ENCODE measurements around the gene CCR3.
"Not testable (repeated sequence)": the region's sequence is repeated elsewhere in the genome, so short reads cannot be mapped to it uniquely, and the experiment has no call there.

CCR3 gene

DNA sequence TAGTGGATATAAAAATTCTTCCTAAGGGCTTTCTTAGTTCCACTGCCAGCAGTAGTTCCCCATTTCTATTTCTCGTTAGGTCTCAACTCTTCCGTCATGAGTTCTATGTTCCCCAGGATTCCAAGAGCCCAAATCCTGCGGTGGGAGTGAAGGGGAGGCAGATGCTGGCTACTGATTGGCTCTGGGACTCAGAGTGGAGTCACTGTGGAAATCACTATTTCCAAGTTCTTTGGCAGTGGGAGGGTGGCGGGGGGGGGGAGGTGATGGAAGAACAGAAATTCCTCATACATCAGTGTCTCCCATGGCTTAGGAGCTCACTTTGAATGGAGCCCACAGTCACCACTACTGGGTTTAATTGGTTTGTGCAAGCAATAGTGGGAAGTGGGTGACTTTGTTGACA lies 39.7 kb upstream of the CCR3 start:
- no peaks in the 10 kb centered on the region for H3K27me3 ChIP-seq (ENCODE audit: insufficient read depth, insufficient read length)
- TF ChIP-seq YY1 (IDR thresholded peaks at IDR 0.05; ENCODE audit: insufficient read depth, insufficient read length) (no peak), ZNF274 (IDR thresholded peaks at IDR 0.05; ENCODE audit: low read depth, low read length) (no peak), SUZ12 (IDR thresholded peaks at IDR 0.05; ENCODE audit: extremely low read depth, insufficient read depth, insufficient read length) (no peak)
- no peak for DNase-seq (ENCODE audit: low read depth, low spot score)
- H3K36me3 ChIP-seq (ENCODE audit: insufficient read depth, insufficient read length, low read length), result no peaks in the 10 kb centered on the region
- no peaks in the 10 kb centered on the region for H3K4me1 ChIP-seq (ENCODE audit: insufficient read depth, insufficient read length)
- H3K9me3 ChIP-seq (ENCODE audit: insufficient read depth, low read length), result no peaks in the 10 kb centered on the region; the same call in 1 of the 2 replicates
- H3K9ac ChIP-seq (ENCODE audit: insufficient read length, low read depth), result no peak overlapping the region
- no peak overlapping the region for H3K4me3 ChIP-seq (ENCODE audit: insufficient read length, low read depth)

DNA sequence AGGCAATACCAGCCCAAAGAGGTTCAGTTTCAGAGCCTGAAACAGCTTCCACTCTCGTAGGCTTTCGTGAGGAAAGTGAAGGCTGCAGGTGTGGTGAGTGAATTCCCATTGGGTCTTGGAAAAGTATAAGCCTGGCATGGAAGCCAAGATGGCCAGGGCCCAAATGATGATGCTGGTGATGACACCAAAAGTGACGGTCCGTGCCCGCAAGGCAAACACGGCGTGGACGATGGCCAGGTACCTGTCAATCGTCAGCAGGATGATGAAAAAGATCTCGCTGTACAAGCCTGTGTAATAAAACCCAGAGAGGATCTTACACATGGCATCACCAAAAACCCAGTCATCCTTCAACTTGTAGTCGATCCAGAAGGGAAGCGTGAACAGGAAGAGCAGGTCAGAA lies 38.6 kb upstream of the CCR3 start:
- H3K4me3 ChIP-seq (ENCODE audit: insufficient read length, low read depth), result no peak overlapping the region
- DNase-seq (ENCODE audit: low read depth, low spot score), result no peak
- no peak overlapping the region for H3K9ac ChIP-seq (ENCODE audit: insufficient read length, low read depth)
- no peaks in the 10 kb centered on the region for H3K4me1 ChIP-seq (ENCODE audit: insufficient read depth, insufficient read length)
- no peaks in the 10 kb centered on the region; the same call in 1 of the 2 replicates for H3K9me3 ChIP-seq (ENCODE audit: insufficient read depth, low read length)
- no peaks in the 10 kb centered on the region for H3K27me3 ChIP-seq (ENCODE audit: insufficient read depth, insufficient read length)
- H3K36me3 ChIP-seq (ENCODE audit: insufficient read depth, insufficient read length, low read length), result no peaks in the 10 kb centered on the region
- TF ChIP-seq SUZ12 (IDR thresholded peaks at IDR 0.05; ENCODE audit: extremely low read depth, insufficient read depth, insufficient read length) (no peak), YY1 (IDR thresholded peaks at IDR 0.05; ENCODE audit: insufficient read depth, insufficient read length) (no peak), ZNF274 (IDR thresholded peaks at IDR 0.05; ENCODE audit: low read depth, low read length) (no peak)

DNA sequence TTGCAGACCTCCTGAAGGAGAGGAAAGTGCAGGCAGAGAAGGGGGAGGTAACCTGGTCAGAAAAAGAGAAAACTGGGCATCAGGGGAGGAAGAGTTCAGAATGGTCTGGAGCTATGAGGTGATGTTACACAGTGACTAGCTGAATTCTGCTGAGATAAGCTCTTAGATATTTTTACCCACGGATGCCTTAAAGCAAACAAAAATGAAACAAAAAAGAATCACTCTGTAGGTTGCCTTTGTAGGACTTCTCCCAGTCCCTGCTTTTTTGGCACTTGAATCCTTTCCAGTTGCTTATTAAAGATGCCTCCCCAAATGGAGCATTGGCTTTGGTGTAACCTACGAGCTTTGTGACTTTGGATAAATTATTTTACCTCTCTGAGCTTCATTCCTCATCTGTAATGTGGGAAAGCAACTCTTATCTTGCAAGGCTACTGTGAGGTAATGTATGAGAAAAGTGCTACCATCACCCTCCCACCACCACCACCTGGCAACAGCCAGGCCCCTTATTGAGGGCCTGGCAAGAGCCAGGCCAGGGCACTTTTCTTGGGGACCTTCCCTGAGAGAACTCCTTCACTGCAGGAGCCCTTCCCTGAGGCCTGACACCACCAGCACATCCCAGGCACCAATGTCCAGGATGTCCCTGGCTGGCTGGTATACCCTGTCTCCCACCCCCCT lies 36.8 kb upstream of the CCR3 start:
- DNase-seq (ENCODE audit: low read depth, low spot score), result no peak
- Histone ChIP-seq H3K36me3 (ENCODE audit: insufficient read depth, insufficient read length, low read length) (no peaks in the 10 kb centered on the region), H3K9ac (ENCODE audit: insufficient read length, low read depth) (no peak overlapping the region), H3K4me3 (ENCODE audit: insufficient read length, low read depth) (no peak overlapping the region), H3K9me3 (ENCODE audit: insufficient read depth, low read length) (no peaks in the 10 kb centered on the region; the same call in 1 of the 2 replicates), H3K4me1 (ENCODE audit: insufficient read depth, insufficient read length) (no peaks in the 10 kb centered on the region), H3K27me3 (ENCODE audit: insufficient read depth, insufficient read length) (no peaks in the 10 kb centered on the region)
- TF ChIP-seq SUZ12 (IDR thresholded peaks at IDR 0.05; ENCODE audit: extremely low read depth, insufficient read depth, insufficient read length), result no peak
- no peak for TF ChIP-seq YY1 (IDR thresholded peaks at IDR 0.05; ENCODE audit: insufficient read depth, insufficient read length)
- no peak for TF ChIP-seq ZNF274 (IDR thresholded peaks at IDR 0.05; ENCODE audit: low read depth, low read length)

DNA sequence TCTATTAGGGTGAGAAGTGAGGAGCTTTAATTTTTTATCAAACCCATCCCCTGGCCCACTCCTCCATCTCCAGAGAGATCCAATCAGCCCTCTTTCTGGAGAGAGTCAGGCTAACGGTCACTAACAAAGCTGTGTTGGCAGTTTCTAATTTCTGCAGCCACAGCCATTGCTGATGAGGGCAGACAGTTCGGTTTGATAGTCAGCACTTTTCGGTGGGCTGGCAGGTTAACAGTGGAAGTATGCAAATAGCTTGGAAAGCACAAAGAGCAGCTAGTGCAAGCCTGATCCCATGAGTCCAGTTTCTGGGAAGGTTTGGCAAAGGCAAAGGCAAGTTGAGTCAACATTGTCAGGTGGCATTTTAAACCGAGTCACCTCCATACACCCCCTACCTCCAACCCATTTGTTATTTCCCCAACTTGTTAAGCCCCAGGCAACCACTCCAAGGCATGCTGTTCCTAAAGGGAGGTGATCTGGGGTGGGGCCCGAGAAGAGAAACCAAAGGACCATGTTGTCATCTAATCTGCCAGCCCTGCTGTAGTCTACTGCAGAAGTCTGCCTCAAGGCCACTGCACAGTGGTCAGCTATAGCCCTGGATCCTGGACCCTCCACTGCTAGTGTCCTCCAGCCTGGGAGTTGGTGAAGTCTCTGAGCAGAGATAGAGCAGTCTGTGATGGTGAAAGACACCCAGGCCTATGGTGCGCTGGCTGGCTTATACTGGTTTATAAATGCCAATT lies 35.8 kb upstream of the CCR3 start:
- no peak for DNase-seq (ENCODE audit: low read depth, low spot score)
- Histone ChIP-seq H3K4me3 (ENCODE audit: insufficient read length, low read depth) (no peak overlapping the region), H3K4me1 (ENCODE audit: insufficient read depth, insufficient read length) (no peaks in the 10 kb centered on the region), H3K36me3 (ENCODE audit: insufficient read depth, insufficient read length, low read length) (no peaks in the 10 kb centered on the region), H3K9ac (ENCODE audit: insufficient read length, low read depth) (no peak overlapping the region), H3K9me3 (ENCODE audit: insufficient read depth, low read length) (no peaks in the 10 kb centered on the region; the same call in 1 of the 2 replicates), H3K27me3 (ENCODE audit: insufficient read depth, insufficient read length) (no peaks in the 10 kb centered on the region)
- TF ChIP-seq YY1 (IDR thresholded peaks at IDR 0.05; ENCODE audit: insufficient read depth, insufficient read length) (no peak), SUZ12 (IDR thresholded peaks at IDR 0.05; ENCODE audit: extremely low read depth, insufficient read depth, insufficient read length) (no peak), ZNF274 (IDR thresholded peaks at IDR 0.05; ENCODE audit: low read depth, low read length) (no peak)

DNA sequence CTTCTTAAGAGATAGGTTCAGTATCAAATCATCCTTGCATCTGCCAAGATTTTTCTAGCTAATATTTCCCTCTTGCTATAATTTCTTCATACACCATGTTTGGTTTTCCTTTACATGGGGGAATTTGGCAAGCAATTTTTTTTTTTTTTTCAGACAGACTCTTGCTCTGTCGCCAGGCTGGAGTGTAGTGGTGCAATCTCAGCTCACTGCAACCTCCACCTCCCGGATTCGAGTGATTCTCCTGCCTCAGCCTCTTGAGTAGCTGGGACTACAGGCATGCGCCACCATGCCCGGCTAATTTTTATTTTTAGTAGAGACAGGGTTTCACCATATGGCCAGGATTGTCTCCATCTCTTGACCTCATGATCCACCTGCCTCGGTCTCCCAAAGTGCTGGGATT lies 34.7 kb upstream of the CCR3 start:
- DNase-seq (ENCODE audit: low read depth, low spot score); H3K4me3 ChIP-seq (ENCODE audit: insufficient read length, low read depth); H3K36me3 ChIP-seq (ENCODE audit: insufficient read depth, insufficient read length, low read length); H3K9ac ChIP-seq (ENCODE audit: insufficient read length, low read depth); H3K9me3 ChIP-seq (ENCODE audit: insufficient read depth, low read length); H3K4me1 ChIP-seq (ENCODE audit: insufficient read depth, insufficient read length); H3K27me3 ChIP-seq (ENCODE audit: insufficient read depth, insufficient read length): not testable (repeated sequence)

DNA sequence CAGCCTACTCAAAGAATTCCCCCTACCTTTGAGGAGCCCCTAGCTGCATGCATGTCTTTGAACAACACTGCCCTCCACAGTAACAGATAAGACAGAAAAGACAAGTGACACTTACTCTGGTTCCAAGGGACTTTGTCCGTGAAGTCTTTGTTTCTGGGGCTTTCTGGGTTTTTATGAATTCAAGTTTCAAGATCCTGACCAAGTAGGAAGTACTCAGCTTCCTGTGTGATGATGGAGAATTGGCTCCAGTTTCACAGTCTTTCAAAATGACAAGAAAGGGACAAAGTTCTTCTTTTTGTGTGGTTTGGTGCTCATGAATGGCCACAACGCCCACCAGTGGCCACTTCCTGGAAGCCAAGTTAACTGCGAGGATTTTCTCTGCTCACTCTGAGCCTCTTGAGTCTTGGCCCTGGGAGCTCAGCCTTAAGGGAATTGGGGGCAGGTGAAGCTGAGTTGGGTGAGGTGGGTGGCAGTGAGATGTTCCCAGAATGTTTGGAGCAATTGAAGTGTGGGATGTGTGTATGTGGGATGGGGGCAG lies 34.0 kb upstream of the CCR3 start, which contains the start of gene CCR1:
Gene CCR1 (minus strand): TSS at position 147 of the 538 bp plus-strand sequence. CDS start 4,000 bp downstream, outside the sequence.
- Histone ChIP-seq H3K27me3 (ENCODE audit: insufficient read depth, insufficient read length) (no peaks in the 10 kb centered on the region), H3K36me3 (ENCODE audit: insufficient read depth, insufficient read length, low read length) (no peaks in the 10 kb centered on the region), H3K4me3 (ENCODE audit: insufficient read length, low read depth) (no peak within 1 kb of the TSS), H3K4me1 (ENCODE audit: insufficient read depth, insufficient read length) (no peaks in the 10 kb centered on the region), H3K9ac (ENCODE audit: insufficient read length, low read depth) (no peak within 1 kb of the TSS), H3K9me3 (ENCODE audit: insufficient read depth, low read length) (no peaks in the 10 kb centered on the region)
- TF ChIP-seq SUZ12 (IDR thresholded peaks at IDR 0.05; ENCODE audit: extremely low read depth, insufficient read depth, insufficient read length), result no peak
- no peak for TF ChIP-seq ZNF274 (IDR thresholded peaks at IDR 0.05; ENCODE audit: low read depth, low read length)
- no peak for TF ChIP-seq YY1 (IDR thresholded peaks at IDR 0.05; ENCODE audit: insufficient read depth, insufficient read length)
- DNase-seq (ENCODE audit: low read depth, low spot score), result peak; percentile 30

DNA sequence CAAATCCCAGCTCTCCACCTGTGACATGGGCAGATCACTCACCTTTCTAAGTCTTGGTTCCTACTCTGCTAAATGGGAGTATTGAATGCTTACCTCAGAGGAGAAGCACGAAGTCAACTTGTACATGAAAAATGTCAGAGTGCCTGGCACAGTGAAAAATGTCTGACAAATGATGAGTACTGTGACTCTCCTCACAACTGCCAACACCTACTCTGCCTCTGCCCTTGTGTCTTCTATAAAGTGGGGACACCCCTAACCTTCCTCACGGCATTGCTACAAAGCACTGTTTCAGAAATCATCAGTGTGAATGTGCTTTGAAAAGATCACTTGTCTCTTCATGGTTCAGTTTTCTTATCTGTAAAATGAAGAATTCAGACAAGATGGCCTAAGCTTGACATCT lies 33.2 kb upstream of the CCR3 start:
- Histone ChIP-seq H3K9ac (ENCODE audit: insufficient read length, low read depth) (no peak overlapping the region), H3K36me3 (ENCODE audit: insufficient read depth, insufficient read length, low read length) (no peaks in the 10 kb centered on the region), H3K4me3 (ENCODE audit: insufficient read length, low read depth) (no peak overlapping the region), H3K9me3 (ENCODE audit: insufficient read depth, low read length) (no peaks in the 10 kb centered on the region), H3K4me1 (ENCODE audit: insufficient read depth, insufficient read length) (no peaks in the 10 kb centered on the region), H3K27me3 (ENCODE audit: insufficient read depth, insufficient read length) (no peaks in the 10 kb centered on the region)
- TF ChIP-seq YY1 (IDR thresholded peaks at IDR 0.05; ENCODE audit: insufficient read depth, insufficient read length) (no peak), ZNF274 (IDR thresholded peaks at IDR 0.05; ENCODE audit: low read depth, low read length) (no peak)
- no peak for DNase-seq (ENCODE audit: low read depth, low spot score)

All from NT2/D1 (cell line).